Prostate gland (tissue), 2 donors: ENCODE measurements around the gene SPON1.

Experiments used
- CTCF ChIP-seq, 4 experiments: fragments of 200-600 bp in 2 of 4; fragments of 450-650 bp in 2 of 4; sonication (generic) in 2 of 4; IDR thresholded peaks; 1 replicate in 3 of 4; 2 replicates in 1 of 4; pipeline ENCODE4 v1.5.1; 2016 to 2019; ENCODE audit warnings: antibody characterized with exemption in 4 of 4, mild to moderate bottlenecking in 2 of 4, moderate library complexity in 2 of 4
- POLR2A ChIP-seq: fragments of 450-650 bp; IDR thresholded peaks from one replicate; pipeline ENCODE4 v1.6.1; 2016; ENCODE audit warnings: antibody characterized with exemption, mild to moderate bottlenecking

GRCh38 chr11:14245444-14245843 is 282.9 kb downstream of the SPON1 start:
- TF ChIP-seq CTCF (IDR thresholded peaks at IDR 0.05) (no peak), POLR2A (no peak)
